Mesothelial cell of epicardium (in vitro differentiated cells): Measurements from ENCODE around the gene ECE1. TPM values are rescaled to one million over a fixed set of nuclear protein-coding genes. Genes with fewer than 3 reads are reported as not detected.

Source experiments
- DNase-seq, 2 experiments: peaks; one replicate each; pipeline ENCODE4 v3.0.0; 2021; ENCODE audit warnings: low spot score in 2 of 2; ENCODE audit not compliant: unreplicated experiment in 2 of 2
- H3K27ac Mint-ChIP-seq: 2 replicates; pipeline ENCODE4 v1.8.0; 2021; ENCODE audit warnings: mixed read lengths
- H3K27me3 Mint-ChIP-seq: 2 replicates; pipeline ENCODE4 v1.8.0; 2021; ENCODE audit warnings: low read depth, mixed read lengths
- H3K36me3 Mint-ChIP-seq: 2 replicates; pipeline ENCODE4 v1.8.0; 2021; ENCODE audit warnings: mixed read lengths
- H3K4me1 Mint-ChIP-seq: 2 replicates; pipeline ENCODE4 v1.8.0; 2021; ENCODE audit warnings: mixed read lengths
- H3K4me3 Mint-ChIP-seq: 2 replicates; pipeline ENCODE4 v1.8.0; 2021; ENCODE audit warnings: mild to moderate bottlenecking, moderate library complexity, mixed read lengths
- H3K9me3 Mint-ChIP-seq: 2 replicates; pipeline ENCODE4 v1.8.0; 2021; ENCODE audit warnings: mixed read lengths
- total RNA-seq: library from RNA; stranded (reverse); gene quantifications from 3 replicates; pipeline ENCODE4 v1.2.1, GENCODE V29; 2021
- TF ChIP-seq, protein P1 (sequence below): fragments of 200-600 bp; sonication (generic); IDR thresholded peaks from one replicate; pipeline ENCODE4 v1.5.0; 2021; ENCODE audit warnings: antibody characterized with exemption; ENCODE audit not compliant: unreplicated experiment

Gene ECE1
- total RNA-seq, 1 donor from 2014 or later: 41.1 TPM

DNA sequence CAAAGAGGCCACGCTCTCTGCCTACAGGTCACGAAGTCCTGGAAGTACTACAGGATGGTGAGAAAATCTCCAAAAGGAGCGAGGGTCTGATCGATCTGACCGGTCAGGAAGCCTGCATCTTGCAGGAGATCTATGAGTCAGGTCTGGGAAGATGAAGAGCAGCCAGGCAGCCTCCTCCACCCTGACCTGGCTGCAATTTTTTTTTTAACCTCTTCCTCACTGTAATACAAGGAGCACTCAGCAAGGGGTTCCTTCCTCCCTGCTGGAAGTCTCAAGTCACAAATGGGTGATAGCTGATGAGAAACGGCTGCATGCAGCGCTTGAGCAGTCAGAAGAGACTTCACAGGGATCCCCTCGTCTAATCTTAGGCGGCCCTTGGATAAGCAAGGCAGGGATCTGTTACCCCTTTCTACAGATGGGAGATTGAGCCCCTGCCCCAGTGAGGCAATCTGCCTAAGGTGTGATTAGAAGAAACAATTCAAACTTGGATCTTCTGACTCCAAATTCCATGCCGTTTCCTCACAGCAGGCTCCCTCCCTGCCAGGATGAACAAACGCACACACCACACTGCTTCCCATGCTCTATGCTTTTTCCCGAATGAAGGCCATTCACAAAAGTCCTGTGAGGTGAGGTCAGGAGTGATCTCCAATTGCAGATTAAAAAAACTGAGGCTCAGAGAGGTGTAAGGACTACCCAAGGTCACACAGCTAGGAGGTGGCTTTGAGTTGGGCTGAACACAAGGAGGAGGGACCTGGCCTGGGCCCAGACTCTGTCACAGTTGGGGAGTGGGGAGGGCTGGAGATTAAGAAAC is 48.3 kb downstream of the ECE1 start:
- TF ChIP-seq, protein P1, sequence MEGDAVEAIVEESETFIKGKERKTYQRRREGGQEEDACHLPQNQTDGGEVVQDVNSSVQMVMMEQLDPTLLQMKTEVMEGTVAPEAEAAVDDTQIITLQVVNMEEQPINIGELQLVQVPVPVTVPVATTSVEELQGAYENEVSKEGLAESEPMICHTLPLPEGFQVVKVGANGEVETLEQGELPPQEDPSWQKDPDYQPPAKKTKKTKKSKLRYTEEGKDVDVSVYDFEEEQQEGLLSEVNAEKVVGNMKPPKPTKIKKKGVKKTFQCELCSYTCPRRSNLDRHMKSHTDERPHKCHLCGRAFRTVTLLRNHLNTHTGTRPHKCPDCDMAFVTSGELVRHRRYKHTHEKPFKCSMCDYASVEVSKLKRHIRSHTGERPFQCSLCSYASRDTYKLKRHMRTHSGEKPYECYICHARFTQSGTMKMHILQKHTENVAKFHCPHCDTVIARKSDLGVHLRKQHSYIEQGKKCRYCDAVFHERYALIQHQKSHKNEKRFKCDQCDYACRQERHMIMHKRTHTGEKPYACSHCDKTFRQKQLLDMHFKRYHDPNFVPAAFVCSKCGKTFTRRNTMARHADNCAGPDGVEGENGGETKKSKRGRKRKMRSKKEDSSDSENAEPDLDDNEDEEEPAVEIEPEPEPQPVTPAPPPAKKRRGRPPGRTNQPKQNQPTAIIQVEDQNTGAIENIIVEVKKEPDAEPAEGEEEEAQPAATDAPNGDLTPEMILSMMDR: no peak

DNA sequence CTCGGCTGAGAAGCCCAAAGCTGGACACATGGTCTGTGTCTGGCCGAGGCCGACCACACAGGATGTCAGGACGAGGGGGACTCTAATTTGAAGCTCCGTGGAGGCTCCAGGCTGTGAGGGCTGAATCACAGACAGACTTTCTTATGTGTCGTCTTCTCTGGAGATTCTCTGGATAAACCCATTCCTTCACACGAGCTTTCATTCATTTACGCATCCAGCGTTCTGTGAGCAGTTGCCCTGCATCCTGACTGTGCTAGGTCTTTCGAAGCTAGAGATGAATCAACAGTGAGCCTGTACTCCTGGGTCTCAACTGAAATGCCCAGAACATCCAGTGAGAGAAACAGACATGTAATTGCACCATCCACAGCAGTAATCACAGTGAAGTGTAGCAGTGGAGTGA is 49.6 kb downstream of the ECE1 start:
- no peaks in the 10 kb centered on the region for H3K4me1 Mint-ChIP-seq
- DNase-seq: no peak
- H3K27me3 Mint-ChIP-seq: no peaks in the 10 kb centered on the region
- peaks cover 3% of the 10 kb centered on the region for H3K9me3 Mint-ChIP-seq
- no peak overlapping the region for H3K27ac Mint-ChIP-seq
- no peak overlapping the region for H3K4me3 Mint-ChIP-seq
- TF ChIP-seq, protein P1: no peak
- peaks cover 6% of the 10 kb centered on the region for H3K36me3 Mint-ChIP-seq

More for the DNA sequence above, 48.3 kb downstream of the ECE1 start:
- no peaks in the 10 kb centered on the region for H3K27me3 Mint-ChIP-seq
- no peak overlapping the region for H3K4me3 Mint-ChIP-seq
- H3K36me3 Mint-ChIP-seq: peaks cover 4% of the 10 kb centered on the region
- no peak for DNase-seq
- no peak overlapping the region for H3K27ac Mint-ChIP-seq
- H3K9me3 Mint-ChIP-seq: peaks cover 3% of the 10 kb centered on the region
- H3K4me1 Mint-ChIP-seq: no peaks in the 10 kb centered on the region

DNA sequence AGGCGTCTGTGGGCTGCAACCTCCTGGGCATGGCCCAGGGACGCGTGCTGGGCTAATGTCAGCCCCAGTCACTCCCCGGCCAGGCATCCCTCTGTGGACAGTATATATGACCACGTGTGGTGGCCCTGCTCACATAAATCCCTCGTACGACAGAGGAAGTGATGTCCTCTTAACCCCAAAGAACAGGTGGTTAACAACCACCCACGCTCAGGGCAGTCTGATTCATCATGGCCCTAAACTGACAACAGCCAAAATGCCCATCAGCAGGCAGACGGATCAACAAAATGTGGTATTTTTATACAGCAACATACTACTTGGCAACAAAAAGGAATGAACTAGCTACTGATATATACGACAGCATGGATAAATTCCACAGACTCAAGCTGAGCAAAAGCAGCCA is 51.0 kb downstream of the ECE1 start:
- Mint-ChIP-seq H3K36me3 (peaks cover 3% of the 10 kb centered on the region), H3K4me1 (no peaks in the 10 kb centered on the region), H3K27me3 (no peaks in the 10 kb centered on the region), H3K9me3 (no peaks in the 10 kb centered on the region), H3K4me3 (no peak overlapping the region), H3K27ac (no peak overlapping the region)
- TF ChIP-seq, protein P1: no peak
- DNase-seq: no peak

DNA sequence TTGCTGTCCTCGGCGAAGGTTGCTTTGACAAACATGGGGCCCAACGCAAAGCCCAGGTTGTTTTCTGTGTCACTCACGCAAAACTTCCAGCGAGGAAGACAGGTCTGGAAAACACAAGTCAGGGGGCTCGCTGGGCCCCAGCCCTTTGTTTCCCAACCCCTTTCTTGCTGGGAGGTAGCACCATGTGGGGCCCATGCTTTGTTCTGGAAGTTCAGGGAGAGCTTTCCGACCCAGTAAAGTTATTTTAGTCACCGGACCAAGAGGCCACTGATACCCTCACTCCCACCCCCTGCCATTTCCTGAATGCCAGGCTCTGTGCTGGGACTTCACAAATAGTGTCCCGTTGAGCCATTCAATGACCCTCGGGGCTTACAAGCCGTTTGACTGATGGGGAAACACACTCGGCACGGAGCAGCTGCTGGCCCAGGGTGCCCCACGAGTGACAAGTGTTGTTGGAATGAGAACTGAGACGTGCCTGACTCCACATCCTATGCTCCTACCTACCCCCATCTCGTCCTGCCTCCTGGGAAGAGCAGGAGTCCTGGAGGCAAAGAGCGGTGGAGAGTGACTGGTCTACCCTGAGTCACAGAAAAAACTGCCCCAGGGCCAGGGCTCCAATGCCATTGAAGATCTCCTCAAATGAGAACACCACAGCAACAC is 52.0 kb downstream of the ECE1 start:
- Mint-ChIP-seq H3K4me3 (no peak overlapping the region), H3K27me3 (no peaks in the 10 kb centered on the region), H3K9me3 (no peaks in the 10 kb centered on the region), H3K36me3 (peaks cover 6% of the 10 kb centered on the region), H3K4me1 (no peaks in the 10 kb centered on the region), H3K27ac (no peak overlapping the region)
- no peak for DNase-seq
- TF ChIP-seq, protein P1: no peak

DNA sequence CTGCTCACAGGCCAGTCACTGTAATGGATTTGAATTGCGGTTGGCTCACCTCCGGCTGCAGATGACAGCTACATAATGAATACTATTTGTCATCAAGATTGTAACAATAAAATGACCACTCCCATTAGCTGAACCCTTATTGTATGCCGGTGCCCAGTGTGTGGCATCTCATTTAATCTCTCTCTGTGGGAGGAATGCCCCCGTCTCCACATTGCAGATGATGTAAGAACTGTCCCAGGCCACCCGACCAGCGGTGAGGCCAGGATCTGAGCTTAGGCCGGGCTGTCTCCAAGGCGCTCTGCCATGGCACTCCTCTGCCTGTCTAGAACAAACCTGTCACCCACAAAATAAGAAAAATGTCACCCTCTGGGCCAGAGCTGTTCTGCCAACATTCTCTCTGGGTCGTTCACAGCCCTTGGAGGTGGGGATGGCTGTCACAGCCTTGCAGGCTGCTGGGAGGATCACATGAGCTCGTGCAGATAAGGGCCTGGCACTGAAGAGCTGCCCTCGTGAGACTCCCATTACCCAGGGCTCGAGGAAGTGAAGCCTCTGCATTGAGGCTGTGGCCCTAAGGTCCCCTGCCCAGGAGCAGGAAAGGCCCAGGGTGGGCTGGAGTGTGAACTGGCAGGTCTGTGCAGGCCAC is 52.7 kb downstream of the ECE1 start:
- Mint-ChIP-seq H3K27ac (no peak overlapping the region), H3K4me1 (no peaks in the 10 kb centered on the region), H3K4me3 (no peak overlapping the region), H3K9me3 (no peaks in the 10 kb centered on the region), H3K36me3 (peaks cover 6% of the 10 kb centered on the region), H3K27me3 (no peaks in the 10 kb centered on the region)
- TF ChIP-seq, protein P1: no peak
- DNase-seq: no peak
